ENCODE measurements around the gene MYRFL.
"Not testable (repeated sequence)": the region's sequence is repeated elsewhere in the genome, so short reads cannot be mapped to it uniquely, and the experiment has no call there.

Gene MYRFL

GRCh38 chr12:69824966-69825560, at the start of gene MYRFL:
MYRFL (plus strand) TSS chr12:69825227; CDS start chr12:69825518, 291 bp downstream.
- peaks cover 13% of the 10 kb centered on the region for H3K27me3 Mint-ChIP-seq (ENCODE audit: low read depth)
- no peaks in the 10 kb centered on the region for H3K9me3 Mint-ChIP-seq
- H3K36me3 Mint-ChIP-seq (ENCODE audit: low read depth): no peaks in the 10 kb centered on the region
- H3K4me1 Mint-ChIP-seq (ENCODE audit: low read depth): no peaks in the 10 kb centered on the region
- H3K4me3 Mint-ChIP-seq: no peak within 1 kb of the TSS
- no peak within 1 kb of the TSS for H3K27ac Mint-ChIP-seq

GRCh38 chr12:69779928-69780327, 45.1 kb upstream of the MYRFL start:
- peaks cover 10% of the 10 kb centered on the region for H3K36me3 Mint-ChIP-seq (ENCODE audit: low read depth)
- no peaks in the 10 kb centered on the region for H3K4me1 Mint-ChIP-seq (ENCODE audit: low read depth)
- H3K27ac Mint-ChIP-seq: no peak overlapping the region
- no peaks in the 10 kb centered on the region for H3K27me3 Mint-ChIP-seq (ENCODE audit: low read depth)
- H3K4me3 Mint-ChIP-seq: no peak overlapping the region
- peaks cover 15% of the 10 kb centered on the region for H3K9me3 Mint-ChIP-seq

GRCh38 chr12:69783365-69783764, 41.7 kb upstream of the MYRFL start:
- Mint-ChIP-seq H3K27ac (no peak overlapping the region), H3K4me1 (ENCODE audit: low read depth) (no peaks in the 10 kb centered on the region), H3K4me3 (no peak overlapping the region), H3K27me3 (ENCODE audit: low read depth) (no peaks in the 10 kb centered on the region), H3K36me3 (ENCODE audit: low read depth) (peaks cover 13% of the 10 kb centered on the region), H3K9me3 (peaks cover 15% of the 10 kb centered on the region)

- Mint-ChIP-seq H3K36me3 (ENCODE audit: low read depth) (peaks cover 25% of the 10 kb centered on the region), H3K27me3 (ENCODE audit: low read depth) (no peaks in the 10 kb centered on the region), H3K4me1 (ENCODE audit: low read depth) (no peaks in the 10 kb centered on the region), H3K9me3 (peaks cover 41% of the 10 kb centered on the region), H3K27ac (no peak overlapping the region), H3K4me3 (no peak overlapping the region)
Measured at GRCh38 chr12:69789351-69789750, 35.7 kb upstream of the MYRFL start.

GRCh38 chr12:69792533-69792932, 32.5 kb upstream of the MYRFL start:
- H3K27ac Mint-ChIP-seq: no peak overlapping the region
- peaks cover 41% of the 10 kb centered on the region for H3K9me3 Mint-ChIP-seq
- H3K4me1 Mint-ChIP-seq (ENCODE audit: low read depth): no peaks in the 10 kb centered on the region
- no peak overlapping the region for H3K4me3 Mint-ChIP-seq
- peaks cover 36% of the 10 kb centered on the region for H3K36me3 Mint-ChIP-seq (ENCODE audit: low read depth)
- H3K27me3 Mint-ChIP-seq (ENCODE audit: low read depth): no peaks in the 10 kb centered on the region

- H3K9me3 Mint-ChIP-seq: peaks cover 27% of the 10 kb centered on the region
- not testable (repeated sequence) for H3K27ac Mint-ChIP-seq; H3K4me3 Mint-ChIP-seq; H3K4me1 Mint-ChIP-seq (ENCODE audit: low read depth); H3K27me3 Mint-ChIP-seq (ENCODE audit: low read depth)
- H3K36me3 Mint-ChIP-seq (ENCODE audit: low read depth): peaks cover 23% of the 10 kb centered on the region
Measured at GRCh38 chr12:69807101-69807897, 17.7 kb upstream of the MYRFL start.

GRCh38 chr12:69810870-69811498, 14.0 kb upstream of the MYRFL start:
- H3K4me3 Mint-ChIP-seq: no peak overlapping the region
- H3K36me3 Mint-ChIP-seq (ENCODE audit: low read depth): peaks cover 21% of the 10 kb centered on the region
- peaks cover 1% of the 10 kb centered on the region for H3K4me1 Mint-ChIP-seq (ENCODE audit: low read depth)
- H3K27me3 Mint-ChIP-seq (ENCODE audit: low read depth): no peaks in the 10 kb centered on the region
- no peak overlapping the region for H3K27ac Mint-ChIP-seq
- peaks cover 22% of the 10 kb centered on the region for H3K9me3 Mint-ChIP-seq

GRCh38 chr12:69816082-69816481, 8.9 kb upstream of the MYRFL start:
- no peak overlapping the region for H3K27ac Mint-ChIP-seq
- no peak overlapping the region for H3K4me3 Mint-ChIP-seq
- peaks cover 3% of the 10 kb centered on the region for H3K4me1 Mint-ChIP-seq (ENCODE audit: low read depth)
- H3K9me3 Mint-ChIP-seq: no peaks in the 10 kb centered on the region
- no peaks in the 10 kb centered on the region for H3K27me3 Mint-ChIP-seq (ENCODE audit: low read depth)
- H3K36me3 Mint-ChIP-seq (ENCODE audit: low read depth): peaks cover 2% of the 10 kb centered on the region

GRCh38 chr12:69821032-69821455, 4.0 kb upstream of the MYRFL start:
- no peaks in the 10 kb centered on the region for H3K36me3 Mint-ChIP-seq (ENCODE audit: low read depth)
- no peak overlapping the region for H3K27ac Mint-ChIP-seq
- H3K9me3 Mint-ChIP-seq: no peaks in the 10 kb centered on the region
- peaks cover 8% of the 10 kb centered on the region for H3K27me3 Mint-ChIP-seq (ENCODE audit: low read depth)
- H3K4me3 Mint-ChIP-seq: no peak overlapping the region
- H3K4me1 Mint-ChIP-seq (ENCODE audit: low read depth): peaks cover 1% of the 10 kb centered on the region

GRCh38 chr12:69821456-69822159, 3.4 kb upstream of the MYRFL start:
- no peaks in the 10 kb centered on the region for H3K9me3 Mint-ChIP-seq
- H3K4me1 Mint-ChIP-seq (ENCODE audit: low read depth): no peaks in the 10 kb centered on the region
- H3K27me3 Mint-ChIP-seq (ENCODE audit: low read depth): peaks cover 9% of the 10 kb centered on the region
- no peak overlapping the region for H3K4me3 Mint-ChIP-seq
- H3K27ac Mint-ChIP-seq: no peak overlapping the region
- H3K36me3 Mint-ChIP-seq (ENCODE audit: low read depth): no peaks in the 10 kb centered on the region

GRCh38 chr12:69822201-69822860, 2.7 kb upstream of the MYRFL start:
- Mint-ChIP-seq H3K4me3 (no peak overlapping the region), H3K27me3 (ENCODE audit: low read depth) (peaks cover 9% of the 10 kb centered on the region), H3K4me1 (ENCODE audit: low read depth) (no peaks in the 10 kb centered on the region), H3K9me3 (no peaks in the 10 kb centered on the region), H3K36me3 (ENCODE audit: low read depth) (no peaks in the 10 kb centered on the region), H3K27ac (no peak overlapping the region)

- Mint-ChIP-seq H3K27ac (no peak overlapping the region), H3K36me3 (ENCODE audit: low read depth) (no peaks in the 10 kb centered on the region), H3K4me1 (ENCODE audit: low read depth) (no peaks in the 10 kb centered on the region), H3K4me3 (no peak overlapping the region), H3K27me3 (ENCODE audit: low read depth) (peaks cover 10% of the 10 kb centered on the region), H3K9me3 (no peaks in the 10 kb centered on the region)
Measured at GRCh38 chr12:69824028-69824427, 999 bp upstream of the MYRFL start.

- Mint-ChIP-seq H3K36me3 (ENCODE audit: low read depth) (no peaks in the 10 kb centered on the region), H3K9me3 (no peaks in the 10 kb centered on the region), H3K4me3 (no peak overlapping the region), H3K27ac (no peak overlapping the region), H3K27me3 (ENCODE audit: low read depth) (peaks cover 17% of the 10 kb centered on the region), H3K4me1 (ENCODE audit: low read depth) (no peaks in the 10 kb centered on the region)
Measured at GRCh38 chr12:69828897-69829296, 3.9 kb downstream of the MYRFL start.

GRCh38 chr12:69833696-69834095, 8.7 kb downstream of the MYRFL start:
- no peaks in the 10 kb centered on the region for H3K36me3 Mint-ChIP-seq (ENCODE audit: low read depth)
- H3K27me3 Mint-ChIP-seq (ENCODE audit: low read depth): peaks cover 8% of the 10 kb centered on the region
- no peak overlapping the region for H3K27ac Mint-ChIP-seq
- H3K4me3 Mint-ChIP-seq: no peak overlapping the region
- no peaks in the 10 kb centered on the region for H3K9me3 Mint-ChIP-seq
- no peaks in the 10 kb centered on the region for H3K4me1 Mint-ChIP-seq (ENCODE audit: low read depth)
